NB4 (cell line): ENCODE measurements around the gene RAPGEF5.

Experiments
- DNase-seq: peaks from one replicate; pipeline ENCODE4 v3.0.0; 2010; ENCODE audit warnings: low read depth
- H3K4me3 ChIP-seq: one replicate; pipeline ENCODE4 v1.5.1; 2011; ENCODE audit warnings: mild to moderate bottlenecking, low read depth, low read length, moderate library complexity
- CTCF ChIP-seq: IDR thresholded peaks from one replicate; pipeline ENCODE4 v1.5.1; 2012; ENCODE audit warnings: low read depth, low read length
- MAX ChIP-seq: IDR thresholded peaks from 2 replicates; pipeline ENCODE4 v1.6.1; 2011; ENCODE audit warnings: low read depth, low read length
- MYC ChIP-seq: IDR thresholded peaks from 2 replicates; pipeline ENCODE4 v1.6.1; 2011; ENCODE audit warnings: low read depth, low read length
- POLR2A ChIP-seq: IDR thresholded peaks from 2 replicates; pipeline ENCODE4 v1.6.1; 2011; ENCODE audit warnings: mild to moderate bottlenecking; ENCODE audit not compliant: insufficient read length; ENCODE audit errors: extremely low read depth

The RAPGEF5 gene

DNA sequence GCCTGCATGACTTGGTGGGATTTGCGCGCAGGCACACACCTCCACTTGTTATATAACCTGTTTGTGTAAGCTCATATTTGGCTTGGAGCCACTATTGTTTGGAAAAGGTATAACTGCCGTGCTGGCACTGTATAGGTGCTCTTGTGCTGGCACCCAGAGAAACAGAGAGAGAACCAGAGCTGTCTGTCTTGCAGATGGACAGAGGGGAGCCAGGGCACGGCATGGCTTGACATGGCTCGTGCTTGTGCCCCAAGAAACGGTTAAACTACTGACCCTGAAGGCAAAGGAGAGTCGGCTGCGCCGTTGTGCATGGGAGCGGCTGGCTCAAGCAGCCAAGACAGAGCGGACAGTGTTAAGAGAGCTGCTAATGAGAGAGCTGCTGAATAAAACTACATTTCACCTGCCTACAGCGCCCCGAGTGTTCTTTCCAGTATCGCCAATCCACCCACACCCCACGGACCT, 23.2 kb downstream of the RAPGEF5 start:
- DNase-seq, result no peak
- H3K4me3 ChIP-seq, result no peak overlapping the region
- no peak for TF ChIP-seq MAX
- TF ChIP-seq MYC, result no peak
- no peak for TF ChIP-seq POLR2A
- no peak for TF ChIP-seq CTCF

GRCh38 chr7:22332461-22332870, 24.5 kb downstream of the RAPGEF5 start:
- no peak for TF ChIP-seq CTCF
- no peak for TF ChIP-seq MAX
- no peak for TF ChIP-seq MYC
- TF ChIP-seq POLR2A, result no peak
- no peak for DNase-seq
- H3K4me3 ChIP-seq, result no peak overlapping the region

- DNase-seq, result no peak
- TF ChIP-seq MYC, result no peak
- no peak for TF ChIP-seq CTCF
- no peak for TF ChIP-seq MAX
- no peak for TF ChIP-seq POLR2A
- H3K4me3 ChIP-seq, result no peak overlapping the region
Measured at GRCh38 chr7:22331704-22332103, 25.2 kb downstream of the RAPGEF5 start.

DNA sequence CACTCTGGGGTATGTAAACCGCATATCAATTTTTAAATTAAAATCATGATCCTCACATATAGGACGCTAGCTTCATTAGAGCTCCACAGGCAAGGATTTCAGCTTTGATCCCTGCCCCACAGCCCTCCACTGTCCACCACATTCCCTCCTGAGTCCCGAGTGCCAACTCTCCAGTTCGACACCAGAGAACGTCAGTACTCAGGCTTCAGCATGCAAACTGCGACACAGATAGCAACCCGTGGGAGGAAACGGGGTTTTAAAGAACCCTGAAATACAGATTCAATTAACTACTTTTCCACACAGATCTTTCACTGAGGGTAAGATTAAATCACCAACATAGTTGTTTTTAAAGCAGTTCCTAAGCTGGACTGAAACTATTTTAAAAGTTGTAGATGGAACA, 26.1 kb downstream of the RAPGEF5 start:
- DNase-seq, result no peak
- no peak overlapping the region for H3K4me3 ChIP-seq
- TF ChIP-seq POLR2A, result no peak
- TF ChIP-seq MYC, result no peak
- no peak for TF ChIP-seq CTCF
- no peak for TF ChIP-seq MAX

GRCh38 chr7:22329816-22330524, 27.0 kb downstream of the RAPGEF5 start:
- DNase-seq, result no peak
- no peak overlapping the region for H3K4me3 ChIP-seq
- TF ChIP-seq CTCF, result no peak
- no peak for TF ChIP-seq POLR2A
- no peak for TF ChIP-seq MAX
- no peak for TF ChIP-seq MYC
